Colonic mucosa (tissue), 4 donors: ENCODE results near the gene MOB3B. TPM values are rescaled to one million over a fixed set of nuclear protein-coding genes. Genes with fewer than 3 reads are reported as not detected.

Experiments
- DNase-seq: peaks from one replicate; pipeline ENCODE4 v3.0.0-alpha.2; 2020
- H3K27ac ChIP-seq: fragments of 200-600 bp; one replicate; pipeline ENCODE4 v1.8.0; 2021
- H3K27me3 ChIP-seq: fragments of 200-600 bp; one replicate; pipeline ENCODE4 v1.8.0; 2021
- H3K36me3 ChIP-seq: fragments of 200-600 bp; one replicate; pipeline ENCODE4 v1.8.0; 2021
- H3K4me1 ChIP-seq: fragments of 200-600 bp; one replicate; pipeline ENCODE4 v1.8.0; 2021; ENCODE audit warnings: mild to moderate bottlenecking
- H3K4me3 ChIP-seq: fragments of 200-600 bp; one replicate; pipeline ENCODE4 v1.8.0; 2021
- H3K9ac ChIP-seq, 2 donors: one replicate each; pipeline ENCODE4 v1.7.0; 2013; ENCODE audit warnings: control low read depth in 2 of 2, low read depth in 2 of 2, low read length in 2 of 2
- H3K9me3 ChIP-seq: fragments of 200-600 bp; one replicate; pipeline ENCODE4 v1.8.0; 2021
- CTCF ChIP-seq: fragments of 200-600 bp; IDR thresholded peaks from one replicate; pipeline ENCODE4 v1.8.0; 2022; ENCODE audit warnings: antibody characterized with exemption, mild to moderate bottlenecking
- intact Hi-C: fragments of 100-400 bp; cut with DNase I; formaldehyde crosslinking; loops from one replicate; pipeline ENCODE4 v1.14.1; 2022
- total RNA-seq, 2 donors: library from RNA; stranded (reverse); fragmentation: NEBNext Ultra II Directional in 1 of 2; extraction: Animal tissue kit (Norgen Biotek cat#: 25700) in 1 of 2; gene quantifications; one replicate each; pipeline ENCODE4 v1.2.1, GENCODE V29; 2021
- donor health status: healthy.
- donor health status: DM: no; HTN: no; CAD: no.
- donor health status: DM: no; HTN: no; CAD: no.

The MOB3B gene
- total RNA-seq, 2 donors from 2014 or later: 35.8 to 39.6 TPM

GRCh38 chr9:27442464-27442863 is 87.2 kb downstream of the MOB3B start:
- H3K4me3 ChIP-seq: no peak overlapping the region
- H3K27me3 ChIP-seq: no peaks in the 10 kb centered on the region
- peak overlapping the region; percentile 54 for H3K27ac ChIP-seq
- intact Hi-C loops: no loop called here
- no peaks in the 10 kb centered on the region for H3K4me1 ChIP-seq
- H3K9ac ChIP-seq: peak overlapping the region in 1 of 2 donors; percentile 1
- no peaks in the 10 kb centered on the region for H3K9me3 ChIP-seq
- H3K36me3 ChIP-seq: no peaks in the 10 kb centered on the region
- DNase-seq: peak; percentile 71
- TF ChIP-seq CTCF: no peak

- intact Hi-C loops: no loop called here
- no peak overlapping the region for H3K4me3 ChIP-seq
- TF ChIP-seq CTCF: no peak
- H3K9ac ChIP-seq: no peak overlapping the region
- no peaks in the 10 kb centered on the region for H3K27me3 ChIP-seq
- no peak for DNase-seq
- no peak overlapping the region for H3K27ac ChIP-seq
- no peaks in the 10 kb centered on the region for H3K9me3 ChIP-seq
- H3K36me3 ChIP-seq: no peaks in the 10 kb centered on the region
- no peaks in the 10 kb centered on the region for H3K4me1 ChIP-seq
Observed at GRCh38 chr9:27441741-27442070, 87.9 kb downstream of the MOB3B start.

- Histone ChIP-seq H3K9me3 (no peaks in the 10 kb centered on the region), H3K36me3 (no peaks in the 10 kb centered on the region), H3K27me3 (no peaks in the 10 kb centered on the region), H3K4me3 (no peak overlapping the region), H3K27ac (peak overlapping the region; percentile 11), H3K4me1 (no peaks in the 10 kb centered on the region), H3K9ac (no peak overlapping the region)
- DNase-seq: no peak
- intact Hi-C loops: no loop called here
- no peak for TF ChIP-seq CTCF
Observed at GRCh38 chr9:27440888-27441740, 88.5 kb downstream of the MOB3B start.

- Histone ChIP-seq H3K4me1 (peaks cover 5% of the 10 kb centered on the region), H3K4me3 (no peak overlapping the region), H3K27ac (no peak overlapping the region), H3K9me3 (no peaks in the 10 kb centered on the region), H3K36me3 (no peaks in the 10 kb centered on the region), H3K27me3 (no peaks in the 10 kb centered on the region), H3K9ac (no peak overlapping the region)
- TF ChIP-seq CTCF: no peak
- no peak for DNase-seq
- intact Hi-C loops: no loop called here
Observed at GRCh38 chr9:27438522-27438921, 91.1 kb downstream of the MOB3B start.

GRCh38 chr9:27437652-27438373 is 91.8 kb downstream of the MOB3B start:
- Histone ChIP-seq H3K4me3 (no peak overlapping the region), H3K27ac (no peak overlapping the region), H3K4me1 (peaks cover 5% of the 10 kb centered on the region), H3K9me3 (no peaks in the 10 kb centered on the region), H3K27me3 (no peaks in the 10 kb centered on the region), H3K36me3 (no peaks in the 10 kb centered on the region), H3K9ac (no peak overlapping the region)
- TF ChIP-seq CTCF: no peak
- DNase-seq: no peak
- intact Hi-C loops: no loop called here
